ENCODE measurements around the gene PLIN4. TPM values are rescaled to one million over a fixed set of nuclear protein-coding genes. Genes with fewer than 3 reads are reported as not detected.
A peak's percentile ranks its signal among the peaks of the same experiment; 100 is the strongest.
"Not testable (repeated sequence)": the region's sequence is repeated elsewhere in the genome, so short reads cannot be mapped to it uniquely, and the experiment has no call there.

PLIN4 gene
- polyA plus RNA-seq (ENCODE audit: insufficient read length), result 12.8 TPM

- peak; percentile 14 for DNase-seq (ENCODE audit: low read depth)
These were observed at the start of gene PLIN4 for GRCh38 chr19:4518345-4519171. TSS of gene PLIN4 (minus strand) at chr19:4518486. CDS start at chr19:4518272, 214 bp downstream.

- no peak for DNase-seq (ENCODE audit: low read depth)
These were observed 49.3 kb upstream of the PLIN4 start for GRCh38 chr19:4567584-4568071.

- DNase-seq (ENCODE audit: low read depth), result no peak
These were observed 48.2 kb upstream of the PLIN4 start for GRCh38 chr19:4566402-4567051.

GRCh38 chr19:4563562-4563961 is 45.3 kb upstream of the PLIN4 start:
- not testable (repeated sequence) for DNase-seq (ENCODE audit: low read depth)

- DNase-seq (ENCODE audit: low read depth), result not testable (repeated sequence)
These were observed 43.8 kb upstream of the PLIN4 start for GRCh38 chr19:4562085-4562484.

GRCh38 chr19:4559569-4559968 is 41.3 kb upstream of the PLIN4 start, which contains the start of gene SEMA6B:
TSS of gene SEMA6B (minus strand) at chr19:4559684. CDS start at chr19:4558457, 1,227 bp downstream.
- no peak for DNase-seq (ENCODE audit: low read depth)

GRCh38 chr19:4557971-4558941 is 40.0 kb upstream of the PLIN4 start:
- DNase-seq (ENCODE audit: low read depth), result no peak

- no peak for DNase-seq (ENCODE audit: low read depth)
These were observed 39.1 kb upstream of the PLIN4 start for GRCh38 chr19:4557144-4557970.

GRCh38 chr19:4556597-4557127 is 38.4 kb upstream of the PLIN4 start:
- no peak for DNase-seq (ENCODE audit: low read depth)

- no peak for DNase-seq (ENCODE audit: low read depth)
These were observed 37.6 kb upstream of the PLIN4 start for GRCh38 chr19:4555657-4556561.

- no peak for DNase-seq (ENCODE audit: low read depth)
These were observed 36.4 kb upstream of the PLIN4 start for GRCh38 chr19:4554717-4555116.

GRCh38 chr19:4553775-4554174 is 35.5 kb upstream of the PLIN4 start:
- DNase-seq (ENCODE audit: low read depth), result no peak

- DNase-seq (ENCODE audit: low read depth), result no peak
These were observed 34.9 kb upstream of the PLIN4 start for GRCh38 chr19:4553092-4553695.

GRCh38 chr19:4552525-4552819 is 34.2 kb upstream of the PLIN4 start:
- DNase-seq (ENCODE audit: low read depth), result no peak

GRCh38 chr19:4550479-4551050 is 32.3 kb upstream of the PLIN4 start:
- DNase-seq (ENCODE audit: low read depth), result no peak

- no peak for DNase-seq (ENCODE audit: low read depth)
These were observed 31.7 kb upstream of the PLIN4 start for GRCh38 chr19:4550018-4550417.

GRCh38 chr19:4548238-4548584 is 29.9 kb upstream of the PLIN4 start:
- no peak for DNase-seq (ENCODE audit: low read depth)

GRCh38 chr19:4547303-4548237 is 29.3 kb upstream of the PLIN4 start:
- no peak for DNase-seq (ENCODE audit: low read depth)

Data from forelimb muscle (tissue), 1 donor.